Neural progenitor cell (in vitro differentiated cells): Measurements from ENCODE around the gene MNT.

Source experiments
- EZH2 ChIP-seq: fragments of 200-600 bp; sonication (generic); IDR thresholded peaks from 2 replicates; pipeline ENCODE4 v1.6.1; 2017; ENCODE audit warnings: antibody characterized with exemption, mild to moderate bottlenecking, moderate library complexity
- EZH2phosphoT487 ChIP-seq: fragments of 200-600 bp; sonication (generic); IDR thresholded peaks from 2 replicates; pipeline ENCODE4 v1.6.1; 2017; ENCODE audit warnings: antibody characterized with exemption
- TF ChIP-seq, protein P1 (sequence below): fragments of 200-600 bp; sonication (generic); IDR thresholded peaks from 2 replicates; pipeline ENCODE4 v1.5.1; 2017; ENCODE audit warnings: antibody characterized with exemption, mild to moderate bottlenecking

DNA sequence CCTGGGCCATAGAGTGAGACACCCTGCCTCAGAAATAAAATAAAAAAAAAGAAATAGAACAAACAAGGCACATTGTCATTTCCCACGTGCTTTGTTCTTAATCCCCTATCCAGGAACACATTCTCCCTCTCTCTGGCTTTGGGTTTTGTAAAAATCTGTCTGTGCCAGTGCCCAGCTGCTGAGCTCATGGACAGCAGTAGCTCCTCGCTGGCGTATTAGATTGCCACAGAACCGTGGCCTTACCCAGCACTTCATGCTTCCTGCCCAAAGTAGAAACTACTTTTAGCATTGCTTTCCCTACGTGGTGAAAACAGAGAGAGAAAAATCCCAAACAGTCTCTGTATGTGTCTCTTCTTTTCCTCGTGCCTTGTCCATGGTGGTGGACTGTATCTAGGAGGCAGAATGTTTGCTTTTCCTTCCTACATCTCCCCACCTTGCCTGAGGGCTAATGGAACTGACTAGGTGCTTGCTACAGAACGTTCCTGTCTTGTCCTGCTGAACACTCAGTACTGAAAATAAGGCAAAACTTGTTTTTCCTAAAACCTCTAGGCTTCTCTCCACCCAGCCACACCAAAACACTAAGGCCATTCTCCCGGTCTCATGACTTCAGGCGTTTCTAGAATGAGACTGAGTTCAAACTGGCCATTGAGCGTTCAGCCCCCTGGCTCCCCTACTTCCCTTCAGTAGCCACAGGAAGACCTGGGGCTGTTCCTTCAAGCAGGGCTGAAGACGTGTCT is 26.1 kb downstream of the MNT start:
- TF ChIP-seq EZH2 (no peak), EZH2phosphoT487 (no peak)
- TF ChIP-seq, protein P1, sequence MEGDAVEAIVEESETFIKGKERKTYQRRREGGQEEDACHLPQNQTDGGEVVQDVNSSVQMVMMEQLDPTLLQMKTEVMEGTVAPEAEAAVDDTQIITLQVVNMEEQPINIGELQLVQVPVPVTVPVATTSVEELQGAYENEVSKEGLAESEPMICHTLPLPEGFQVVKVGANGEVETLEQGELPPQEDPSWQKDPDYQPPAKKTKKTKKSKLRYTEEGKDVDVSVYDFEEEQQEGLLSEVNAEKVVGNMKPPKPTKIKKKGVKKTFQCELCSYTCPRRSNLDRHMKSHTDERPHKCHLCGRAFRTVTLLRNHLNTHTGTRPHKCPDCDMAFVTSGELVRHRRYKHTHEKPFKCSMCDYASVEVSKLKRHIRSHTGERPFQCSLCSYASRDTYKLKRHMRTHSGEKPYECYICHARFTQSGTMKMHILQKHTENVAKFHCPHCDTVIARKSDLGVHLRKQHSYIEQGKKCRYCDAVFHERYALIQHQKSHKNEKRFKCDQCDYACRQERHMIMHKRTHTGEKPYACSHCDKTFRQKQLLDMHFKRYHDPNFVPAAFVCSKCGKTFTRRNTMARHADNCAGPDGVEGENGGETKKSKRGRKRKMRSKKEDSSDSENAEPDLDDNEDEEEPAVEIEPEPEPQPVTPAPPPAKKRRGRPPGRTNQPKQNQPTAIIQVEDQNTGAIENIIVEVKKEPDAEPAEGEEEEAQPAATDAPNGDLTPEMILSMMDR, result no peak
